ENCODE data around the gene MRPL37. TPM values are rescaled to one million over a fixed set of nuclear protein-coding genes. Genes with fewer than 3 reads are reported as not detected.

The MRPL37 gene
- total and polyA plus RNA-seq, 2 of the 4 experiments (the other 2 are of a cell fraction): 42.8 to 132 TPM

DNA sequence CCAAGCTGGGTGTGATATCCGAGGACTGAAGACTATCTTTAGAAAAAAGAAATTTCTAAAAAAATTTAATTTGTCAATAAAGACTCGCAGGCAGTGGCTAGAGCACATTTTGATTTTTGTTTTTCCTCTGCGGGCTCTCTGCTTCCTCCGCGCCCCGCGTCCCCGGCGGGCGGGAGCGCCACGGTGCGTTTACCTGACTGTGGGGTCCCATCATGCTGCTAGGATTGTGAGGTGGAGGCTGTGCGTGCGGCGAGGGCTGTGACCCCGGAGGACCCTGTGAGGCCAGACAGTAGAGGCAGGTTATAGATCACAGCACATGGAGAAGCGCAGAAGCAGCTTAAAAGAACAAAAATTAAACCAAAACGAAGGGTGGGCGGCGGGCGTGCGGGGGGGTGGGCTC lies 57.9 kb downstream of the MRPL37 start:
- no peak overlapping the region for H2BK5ac ChIP-seq (ENCODE audit: low read depth, low read length, poor library complexity, severe bottlenecking)
- no peak for TF ChIP-seq SMC3 (IDR thresholded peaks at IDR 0.05; ENCODE audit: low read depth, low read length)
- TF ChIP-seq POLR2A (IDR thresholded peaks at IDR 0.05; ENCODE audit: low read depth, low read length): no peak
- TF ChIP-seq MAZ (IDR thresholded peaks at IDR 0.05; ENCODE audit: borderline replicate concordance, low read depth, low read length): no peak
- TF ChIP-seq RFX5 (IDR thresholded peaks at IDR 0.05; ENCODE audit: low read depth, low read length): no peak
- TF ChIP-seq MXI1 (IDR thresholded peaks at IDR 0.05; ENCODE audit: borderline replicate concordance, low read depth, low read length): no peak
- no peak for TF ChIP-seq MAFK (IDR thresholded peaks at IDR 0.05; ENCODE audit: low read depth, low read length)
- no peak for TF ChIP-seq RCOR1 (IDR thresholded peaks at IDR 0.05; ENCODE audit: insufficient replicate concordance, low read length)
- no peak for TF ChIP-seq CEBPB (IDR thresholded peaks at IDR 0.05; ENCODE audit: low read depth, low read length)
- TF ChIP-seq, protein P1, sequence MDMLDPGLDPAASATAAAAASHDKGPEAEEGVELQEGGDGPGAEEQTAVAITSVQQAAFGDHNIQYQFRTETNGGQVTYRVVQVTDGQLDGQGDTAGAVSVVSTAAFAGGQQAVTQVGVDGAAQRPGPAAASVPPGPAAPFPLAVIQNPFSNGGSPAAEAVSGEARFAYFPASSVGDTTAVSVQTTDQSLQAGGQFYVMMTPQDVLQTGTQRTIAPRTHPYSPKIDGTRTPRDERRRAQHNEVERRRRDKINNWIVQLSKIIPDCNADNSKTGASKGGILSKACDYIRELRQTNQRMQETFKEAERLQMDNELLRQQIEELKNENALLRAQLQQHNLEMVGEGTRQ (IDR thresholded peaks at IDR 0.05; ENCODE audit: low read depth, low read length): no peak
- TF ChIP-seq, protein P2, sequence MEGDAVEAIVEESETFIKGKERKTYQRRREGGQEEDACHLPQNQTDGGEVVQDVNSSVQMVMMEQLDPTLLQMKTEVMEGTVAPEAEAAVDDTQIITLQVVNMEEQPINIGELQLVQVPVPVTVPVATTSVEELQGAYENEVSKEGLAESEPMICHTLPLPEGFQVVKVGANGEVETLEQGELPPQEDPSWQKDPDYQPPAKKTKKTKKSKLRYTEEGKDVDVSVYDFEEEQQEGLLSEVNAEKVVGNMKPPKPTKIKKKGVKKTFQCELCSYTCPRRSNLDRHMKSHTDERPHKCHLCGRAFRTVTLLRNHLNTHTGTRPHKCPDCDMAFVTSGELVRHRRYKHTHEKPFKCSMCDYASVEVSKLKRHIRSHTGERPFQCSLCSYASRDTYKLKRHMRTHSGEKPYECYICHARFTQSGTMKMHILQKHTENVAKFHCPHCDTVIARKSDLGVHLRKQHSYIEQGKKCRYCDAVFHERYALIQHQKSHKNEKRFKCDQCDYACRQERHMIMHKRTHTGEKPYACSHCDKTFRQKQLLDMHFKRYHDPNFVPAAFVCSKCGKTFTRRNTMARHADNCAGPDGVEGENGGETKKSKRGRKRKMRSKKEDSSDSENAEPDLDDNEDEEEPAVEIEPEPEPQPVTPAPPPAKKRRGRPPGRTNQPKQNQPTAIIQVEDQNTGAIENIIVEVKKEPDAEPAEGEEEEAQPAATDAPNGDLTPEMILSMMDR (conservative IDR thresholded peaks at IDR 0.05; ENCODE audit: low read depth, low read length): no peak
- no peak for TF ChIP-seq CHD1 (IDR thresholded peaks at IDR 0.05; ENCODE audit: low read depth, low read length)
- TF ChIP-seq BHLHE40 (IDR thresholded peaks at IDR 0.05; ENCODE audit: low read depth, low read length): no peak
- no peak for TF ChIP-seq NFE2L2 (IDR thresholded peaks at IDR 0.05; ENCODE audit: low read depth, low read length)
- no peak for TF ChIP-seq RAD21 (IDR thresholded peaks at IDR 0.05; ENCODE audit: low read length)
- no peak for TF ChIP-seq FOS (IDR thresholded peaks at IDR 0.05; ENCODE audit: low read depth, low read length)
- TF ChIP-seq, protein P3, sequence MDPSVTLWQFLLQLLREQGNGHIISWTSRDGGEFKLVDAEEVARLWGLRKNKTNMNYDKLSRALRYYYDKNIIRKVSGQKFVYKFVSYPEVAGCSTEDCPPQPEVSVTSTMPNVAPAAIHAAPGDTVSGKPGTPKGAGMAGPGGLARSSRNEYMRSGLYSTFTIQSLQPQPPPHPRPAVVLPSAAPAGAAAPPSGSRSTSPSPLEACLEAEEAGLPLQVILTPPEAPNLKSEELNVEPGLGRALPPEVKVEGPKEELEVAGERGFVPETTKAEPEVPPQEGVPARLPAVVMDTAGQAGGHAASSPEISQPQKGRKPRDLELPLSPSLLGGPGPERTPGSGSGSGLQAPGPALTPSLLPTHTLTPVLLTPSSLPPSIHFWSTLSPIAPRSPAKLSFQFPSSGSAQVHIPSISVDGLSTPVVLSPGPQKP (IDR thresholded peaks at IDR 0.05; ENCODE audit: borderline replicate concordance, low read depth, low read length): no peak
- POLR2A ChIA-PET (ENCODE audit: unreplicated experiment): no interaction called here

More for the DNA sequence above, 57.9 kb downstream of the MRPL37 start:
- Histone ChIP-seq H3K4me2 (ENCODE audit: low read depth, low read length) (no peak overlapping the region), H3K27me3 (ENCODE audit: control insufficient read depth, insufficient read depth, low read length) (no peaks in the 10 kb centered on the region), H2AFZ (replicated peaks; ENCODE audit: low read length, poor library complexity) (no peak overlapping the region), H3K4me3 (ENCODE audit: insufficient read depth, low read depth, low read length) (no peak overlapping the region), H3K79me1 (ENCODE audit: low read depth in 1 of 2, low read length in 2 of 2) (peaks cover 23 to 34% of the 10 kb centered on the region in 2 experiments), H3K9ac (ENCODE audit: low read depth, low read length) (no peak overlapping the region), H3K56ac (ENCODE audit: extremely low read depth, insufficient read depth, low read length) (no peak overlapping the region), H2AK5ac (ENCODE audit: low read depth, low read length) (no peak overlapping the region), H3K9me3 (ENCODE audit: control insufficient read depth, insufficient read depth, low read length) (no peaks in the 10 kb centered on the region), H4K20me1 (ENCODE audit: insufficient read depth, low read length) (peaks cover 18% of the 10 kb centered on the region), H4K5ac (ENCODE audit: low read depth, low read length) (no peak overlapping the region), H3K9me1 (ENCODE audit: insufficient read depth, low read length) (peaks cover 14% of the 10 kb centered on the region), H2AK9ac (replicated peaks; ENCODE audit: low read depth, low read length, poor library complexity) (no peak overlapping the region), H3K27ac (ENCODE audit: insufficient read depth, low read length) (no peak overlapping the region), H3K23ac (ENCODE audit: low read depth, low read length) (no peak overlapping the region), H2BK15ac (ENCODE audit: low read depth, low read length) (no peak overlapping the region), H4K91ac (ENCODE audit: insufficient read depth, low read depth, low read length) (no peak overlapping the region), H3K18ac (ENCODE audit: low read depth, low read length) (no peak overlapping the region), H3K4me1 (ENCODE audit: control insufficient read depth, insufficient read depth, low read length) (peaks cover 16% of the 10 kb centered on the region), H3K14ac (replicated peaks; ENCODE audit: low read depth, low read length) (no peak overlapping the region), H3K4ac (ENCODE audit: low read depth, low read length) (no peak overlapping the region), H3K36me3 (ENCODE audit: control insufficient read depth, insufficient read depth, low read length) (peaks cover 13% of the 10 kb centered on the region; the same call in 1 of the 2 replicates), H2BK120ac (ENCODE audit: low read depth, low read length) (no peak overlapping the region), H4K8ac (ENCODE audit: low read depth in 2 of 2, low read length in 2 of 2) (no peak overlapping the region), H2BK20ac (ENCODE audit: low read depth, low read length) (no peak overlapping the region)
- dilution Hi-C loops (cut with HindIII; ENCODE audit: low sequenced_read_pairs, unreplicated experiment): no loop called here
- 100% methylated on average over 4 of the region's 23 CpGs; no CpG with 5 or more reads in 1 of the 2 experiments for WGBS, 2 experiments (ENCODE audit: extremely low coverage in 2 of 2, insufficient read length in 1 of 2)
- DNase-seq (no peak), ATAC-seq (ENCODE audit: low read depth) (no peak)
- in situ Hi-C loops (cut with MboI; ENCODE audit: low sequenced_read_pairs): no loop called here
- CTCF ChIA-PET: no interaction called here
- BruUV-seq (replicated peaks): no TSS peak
- intact Hi-C loops (cut with micrococcal nuclease): no loop called here

Data from IMR-90 (cell line).